ENCODE results near the gene DICER1. TPM values are rescaled to one million over a fixed set of nuclear protein-coding genes. Genes with fewer than 3 reads are reported as not detected.

DICER1 gene
- total RNA-seq, 1 experiment from 2014 or later, result 57.3 TPM

DNA sequence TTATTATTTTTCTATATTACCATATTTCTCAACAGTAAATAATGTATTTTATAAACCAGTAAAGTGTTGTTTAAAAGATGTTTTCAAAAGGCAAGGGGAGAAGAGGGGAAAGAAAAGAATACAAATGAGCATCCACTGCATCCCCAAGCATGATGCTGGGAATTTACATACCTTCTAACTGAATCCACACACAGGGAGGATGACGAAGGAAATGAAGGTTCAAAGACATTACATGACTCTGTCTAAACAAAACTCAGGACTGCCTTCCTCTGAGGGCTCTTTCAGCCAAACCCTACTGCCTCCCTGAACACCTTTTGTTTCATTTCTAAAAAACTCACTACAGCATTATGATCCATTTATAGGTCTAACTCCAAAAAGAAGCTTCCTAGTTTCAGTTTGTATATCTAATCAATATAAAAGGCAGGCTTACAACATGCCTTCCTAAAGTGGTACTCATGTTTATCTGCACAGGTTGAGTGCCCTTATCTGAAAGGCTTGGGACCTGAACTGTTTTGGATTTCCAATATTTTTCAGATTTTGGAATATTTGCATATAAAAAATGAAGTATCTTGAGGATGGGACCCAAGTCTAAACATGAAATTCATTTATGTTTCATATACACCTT, 30.3 kb downstream of the DICER1 start:
- Histone ChIP-seq H3K36me3 (ENCODE audit: control insufficient read depth, insufficient read depth, low read length) (no peaks in the 10 kb centered on the region; the same call in 1 of the 2 replicates), H3K4me3 (ENCODE audit: low read depth, low read length) (no peak overlapping the region), H3K4me1 (no peaks in the 10 kb centered on the region), H3K9me3 (no peaks in the 10 kb centered on the region), H3K27me3 (replicated peaks; ENCODE audit: control insufficient read depth, insufficient read depth, low read length) (no peaks in the 10 kb centered on the region)
- TF ChIP-seq, protein P1, sequence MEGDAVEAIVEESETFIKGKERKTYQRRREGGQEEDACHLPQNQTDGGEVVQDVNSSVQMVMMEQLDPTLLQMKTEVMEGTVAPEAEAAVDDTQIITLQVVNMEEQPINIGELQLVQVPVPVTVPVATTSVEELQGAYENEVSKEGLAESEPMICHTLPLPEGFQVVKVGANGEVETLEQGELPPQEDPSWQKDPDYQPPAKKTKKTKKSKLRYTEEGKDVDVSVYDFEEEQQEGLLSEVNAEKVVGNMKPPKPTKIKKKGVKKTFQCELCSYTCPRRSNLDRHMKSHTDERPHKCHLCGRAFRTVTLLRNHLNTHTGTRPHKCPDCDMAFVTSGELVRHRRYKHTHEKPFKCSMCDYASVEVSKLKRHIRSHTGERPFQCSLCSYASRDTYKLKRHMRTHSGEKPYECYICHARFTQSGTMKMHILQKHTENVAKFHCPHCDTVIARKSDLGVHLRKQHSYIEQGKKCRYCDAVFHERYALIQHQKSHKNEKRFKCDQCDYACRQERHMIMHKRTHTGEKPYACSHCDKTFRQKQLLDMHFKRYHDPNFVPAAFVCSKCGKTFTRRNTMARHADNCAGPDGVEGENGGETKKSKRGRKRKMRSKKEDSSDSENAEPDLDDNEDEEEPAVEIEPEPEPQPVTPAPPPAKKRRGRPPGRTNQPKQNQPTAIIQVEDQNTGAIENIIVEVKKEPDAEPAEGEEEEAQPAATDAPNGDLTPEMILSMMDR (IDR thresholded peaks at IDR 0.05; ENCODE audit: insufficient read depth in 1 of 2, low read depth in 1 of 2, low read length in 1 of 2, severe bottlenecking in 1 of 2, unreplicated experiment in 1 of 2), result no peak
- Mint-ChIP-seq H3K36me3 (ENCODE audit: insufficient read depth, unreplicated experiment) (peaks cover 54% of the 10 kb centered on the region), H3K4me1 (ENCODE audit: low read depth, unreplicated experiment) (peaks cover 14% of the 10 kb centered on the region), H3K27me3 (ENCODE audit: insufficient read depth, unreplicated experiment) (no peaks in the 10 kb centered on the region), H3K4me3 (ENCODE audit: unreplicated experiment) (no peak overlapping the region), H3K9me3 (ENCODE audit: unreplicated experiment) (no peaks in the 10 kb centered on the region), H3K27ac (ENCODE audit: unreplicated experiment) (no peak overlapping the region)
- BruUV-seq (replicated peaks), result no TSS peak
- ChIA-PET POLR2A (no interaction called here), CTCF (no interaction called here)
- DNase-seq, result no peak
- intact Hi-C loops (cut with micrococcal nuclease; ENCODE audit: unreplicated experiment), result no loop called here

DNA sequence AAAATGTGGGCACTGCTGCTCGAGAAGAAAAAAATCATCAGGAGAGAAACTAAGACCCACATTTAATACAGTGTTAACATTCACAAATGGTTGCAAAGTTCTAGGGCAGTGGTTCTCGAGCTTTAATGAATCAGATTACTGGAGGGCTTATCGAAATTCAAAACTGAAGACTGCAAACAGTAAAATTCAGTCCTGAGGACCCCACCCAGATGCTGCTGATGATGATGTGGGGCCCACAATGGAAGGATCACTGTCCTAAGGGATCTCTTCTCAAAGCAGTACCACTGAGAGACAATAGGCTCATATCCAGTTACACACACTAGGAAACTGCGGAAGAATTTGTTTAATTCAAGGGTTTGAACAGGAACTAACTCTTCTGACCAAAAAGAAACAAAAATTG, 31.4 kb downstream of the DICER1 start:
- H3K4me1 ChIP-seq, result no peaks in the 10 kb centered on the region
- no TSS peak for BruUV-seq (replicated peaks)
- Mint-ChIP-seq H3K27me3 (ENCODE audit: insufficient read depth, unreplicated experiment) (no peaks in the 10 kb centered on the region), H3K4me3 (ENCODE audit: unreplicated experiment) (no peak overlapping the region), H3K9me3 (ENCODE audit: unreplicated experiment) (no peaks in the 10 kb centered on the region), H3K27ac (ENCODE audit: unreplicated experiment) (no peak overlapping the region), H3K4me1 (ENCODE audit: low read depth, unreplicated experiment) (peaks cover 14% of the 10 kb centered on the region), H3K36me3 (ENCODE audit: insufficient read depth, unreplicated experiment) (peaks cover 52% of the 10 kb centered on the region)
- no peak for DNase-seq
- CTCF ChIA-PET, result no interaction called here
- no peaks in the 10 kb centered on the region; the same call in 1 of the 2 replicates for H3K36me3 ChIP-seq (ENCODE audit: control insufficient read depth, insufficient read depth, low read length)
- no peak overlapping the region for H3K4me3 ChIP-seq (ENCODE audit: low read depth, low read length)
- intact Hi-C loops (cut with micrococcal nuclease; ENCODE audit: unreplicated experiment), result no loop called here
- TF ChIP-seq, protein P1 (IDR thresholded peaks at IDR 0.05; ENCODE audit: insufficient read depth in 1 of 2, low read depth in 1 of 2, low read length in 1 of 2, severe bottlenecking in 1 of 2, unreplicated experiment in 1 of 2), result no peak
- POLR2A ChIA-PET, result no interaction called here
- no peaks in the 10 kb centered on the region for H3K27me3 ChIP-seq (replicated peaks; ENCODE audit: control insufficient read depth, insufficient read depth, low read length)
- no peaks in the 10 kb centered on the region for H3K9me3 ChIP-seq

DNA sequence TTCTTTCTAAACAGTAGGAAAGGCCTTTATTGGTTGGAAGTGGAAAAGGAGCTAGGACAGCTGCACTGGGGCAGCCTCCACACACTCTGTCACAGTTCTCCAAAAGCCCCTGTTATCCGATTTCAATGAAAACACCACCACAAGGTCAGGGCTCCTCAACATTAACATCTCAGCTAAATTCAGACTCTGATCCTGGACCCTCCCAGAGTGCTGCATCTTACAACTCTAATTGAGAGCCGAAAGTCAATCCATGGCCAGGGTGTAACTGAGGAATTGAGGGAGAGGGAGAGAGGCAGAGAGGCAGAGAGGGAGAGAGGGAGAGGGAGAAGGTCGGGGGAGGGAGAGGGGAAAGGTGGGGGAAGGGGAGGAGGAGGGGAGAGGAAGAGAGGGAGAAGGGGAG, 32.1 kb downstream of the DICER1 start:
- no peak overlapping the region for H3K4me3 ChIP-seq (ENCODE audit: low read depth, low read length)
- Mint-ChIP-seq H3K4me3 (ENCODE audit: unreplicated experiment) (no peak overlapping the region), H3K27ac (ENCODE audit: unreplicated experiment) (no peak overlapping the region), H3K36me3 (ENCODE audit: insufficient read depth, unreplicated experiment) (peaks cover 46% of the 10 kb centered on the region), H3K27me3 (ENCODE audit: insufficient read depth, unreplicated experiment) (no peaks in the 10 kb centered on the region), H3K9me3 (ENCODE audit: unreplicated experiment) (no peaks in the 10 kb centered on the region), H3K4me1 (ENCODE audit: low read depth, unreplicated experiment) (peaks cover 14% of the 10 kb centered on the region)
- no peaks in the 10 kb centered on the region; the same call in 1 of the 2 replicates for H3K36me3 ChIP-seq (ENCODE audit: control insufficient read depth, insufficient read depth, low read length)
- POLR2A ChIA-PET, result no interaction called here
- H3K9me3 ChIP-seq, result no peaks in the 10 kb centered on the region
- CTCF ChIA-PET, result no interaction called here
- TF ChIP-seq, protein P1 (IDR thresholded peaks at IDR 0.05; ENCODE audit: insufficient read depth in 1 of 2, low read depth in 1 of 2, low read length in 1 of 2, severe bottlenecking in 1 of 2, unreplicated experiment in 1 of 2), result no peak
- H3K27me3 ChIP-seq (replicated peaks; ENCODE audit: control insufficient read depth, insufficient read depth, low read length), result no peaks in the 10 kb centered on the region
- no peaks in the 10 kb centered on the region for H3K4me1 ChIP-seq
- BruUV-seq (replicated peaks), result no TSS peak
- intact Hi-C loops (cut with micrococcal nuclease; ENCODE audit: unreplicated experiment), result no loop called here
- no peak for DNase-seq

Measured in Caco-2 (cell line).